Measurements from ENCODE around the gene ZBTB39. TPM values are rescaled to one million over a fixed set of nuclear protein-coding genes. Genes with fewer than 3 reads are reported as not detected.
"Not testable (repeated sequence)": the region's sequence is repeated elsewhere in the genome, so short reads cannot be mapped to it uniquely, and the experiment has no call there.

ZBTB39 gene
- total and polyA plus RNA-seq, 2 donors (not counting 1 experiment from before 2014, with no cell fraction given): 5.4 to 13.9 TPM

DNA sequence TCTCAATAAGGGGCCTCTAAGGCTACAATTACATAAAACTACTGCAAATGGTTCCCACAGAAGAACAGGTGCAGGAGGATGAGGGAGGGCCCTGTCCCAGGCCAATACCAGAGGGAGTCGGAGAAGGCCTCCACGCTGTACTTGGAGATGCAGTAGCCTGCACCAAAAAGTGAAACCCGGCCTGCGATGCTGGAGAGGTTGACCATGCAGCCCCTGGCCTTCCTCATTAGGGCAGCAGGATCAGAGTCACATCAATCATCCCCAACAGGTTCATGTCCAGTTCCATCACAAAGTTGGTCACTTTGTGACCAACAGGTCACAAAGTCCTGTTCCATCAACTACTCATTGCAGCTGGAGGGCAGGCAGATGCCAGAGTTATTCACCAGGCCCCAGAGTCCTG is 23.0 kb downstream of the ZBTB39 start:
- no peak overlapping the region for H3K27ac ChIP-seq (ENCODE audit: low read length in 2 of 2)
- 93% methylated on average over 4 of the region's 4 CpGs for WGBS (ENCODE audit: insufficient coverage)
- H2AFZ ChIP-seq (ENCODE audit: insufficient read depth, low read depth, low read length, poor library complexity, severe bottlenecking): no peak overlapping the region
- peaks cover 0 to 8% of the 10 kb centered on the region in 2 donors for H3K4me1 ChIP-seq (ENCODE audit: control insufficient read depth in 2 of 2, insufficient read depth in 2 of 2, low read length in 2 of 2)
- H3K4me2 ChIP-seq (replicated peaks; ENCODE audit: low read depth, low read length, poor library complexity, severe bottlenecking): no peak overlapping the region
- no peak overlapping the region for H3K4me3 Mint-ChIP-seq
- H3K9me3 Mint-ChIP-seq (ENCODE audit: insufficient read depth): no peaks in the 10 kb centered on the region
- peaks cover 0 to 8% (median 2%) of the 10 kb centered on the region in 4 experiments for H3K27me3 ChIP-seq (replicated peaks in 1 of 4; ENCODE audit: control extremely low read depth in 1 of 4, control insufficient read depth in 3 of 4, insufficient read depth in 4 of 4, low read length in 3 of 4)
- H3K27me3 Mint-ChIP-seq: no peaks in the 10 kb centered on the region
- H3K27ac Mint-ChIP-seq: no peak overlapping the region
- POLR2A ChIA-PET: no interaction called here
- peaks cover 4% of the 10 kb centered on the region for H3K4me1 Mint-ChIP-seq
- DNase-seq (peak; percentile 4), ATAC-seq (ENCODE audit: low read depth) (no peak)
- TF ChIP-seq CTCF (IDR thresholded peaks at IDR 0.05) (no peak), EZH2 (IDR thresholded peaks at IDR 0.05; ENCODE audit: borderline replicate concordance, insufficient read depth, low read depth, low read length, poor library complexity, severe bottlenecking) (no peak)
- no peaks in the 10 kb centered on the region for H3K79me2 ChIP-seq (ENCODE audit: control insufficient read depth, insufficient read depth, low read length)
- intact Hi-C loops (cut with micrococcal nuclease): no loop called here
- H3K9me3 ChIP-seq (ENCODE audit: control extremely low read depth in 1 of 3, control insufficient read depth in 2 of 3, insufficient read depth in 1 of 3, low read length in 2 of 3): no peaks in the 10 kb centered on the region
- no peaks in the 10 kb centered on the region for H4K20me1 ChIP-seq (ENCODE audit: control insufficient read depth, insufficient read depth, low read length, poor library complexity, severe bottlenecking)
- no peak overlapping the region for H3K9ac ChIP-seq (ENCODE audit: low read length)
- CTCF ChIA-PET: interaction anchor here (1.3 to 1.6 kb wide), 2 partner anchors 11 to 18 kb away, joined by 3 read pairs; a partner anchor contains a TSS
- no peaks in the 10 kb centered on the region for H3K36me3 ChIP-seq (replicated peaks in 1 of 2; ENCODE audit: control extremely low read depth in 1 of 2, control insufficient read depth in 1 of 2, extremely low read depth in 1 of 2, insufficient read depth in 2 of 2, low read length in 1 of 2)
- no peak overlapping the region for H3K4me3 ChIP-seq (ENCODE audit: control extremely low read depth in 1 of 5, extremely low read depth in 1 of 5, insufficient read depth in 1 of 5, low read depth in 2 of 5, low read length in 4 of 5)

- H3K27ac ChIP-seq (ENCODE audit: low read length in 2 of 2); H3K4me1 Mint-ChIP-seq; intact Hi-C loops (cut with micrococcal nuclease); H3K4me1 ChIP-seq (ENCODE audit: control insufficient read depth in 2 of 2, insufficient read depth in 2 of 2, low read length in 2 of 2); H3K27me3 ChIP-seq (replicated peaks in 1 of 4; ENCODE audit: control extremely low read depth in 1 of 4, control insufficient read depth in 3 of 4, insufficient read depth in 4 of 4, low read length in 3 of 4); DNase-seq; H3K79me2 ChIP-seq (ENCODE audit: control insufficient read depth, insufficient read depth, low read length); H4K20me1 ChIP-seq (ENCODE audit: control insufficient read depth, insufficient read depth, low read length, poor library complexity, severe bottlenecking); H3K9me3 Mint-ChIP-seq (ENCODE audit: insufficient read depth); H3K4me2 ChIP-seq (replicated peaks; ENCODE audit: low read depth, low read length, poor library complexity, severe bottlenecking); H3K9me3 ChIP-seq (ENCODE audit: control extremely low read depth in 1 of 3, control insufficient read depth in 2 of 3, insufficient read depth in 1 of 3, low read length in 2 of 3); H2AFZ ChIP-seq (ENCODE audit: insufficient read depth, low read depth, low read length, poor library complexity, severe bottlenecking); H3K27ac Mint-ChIP-seq; H3K36me3 ChIP-seq (replicated peaks in 1 of 2; ENCODE audit: control extremely low read depth in 1 of 2, control insufficient read depth in 1 of 2, extremely low read depth in 1 of 2, insufficient read depth in 2 of 2, low read length in 1 of 2); H3K4me3 ChIP-seq (ENCODE audit: control extremely low read depth in 1 of 5, extremely low read depth in 1 of 5, insufficient read depth in 1 of 5, low read depth in 2 of 5, low read length in 4 of 5); H3K9ac ChIP-seq (ENCODE audit: low read length); POLR2A ChIA-PET; H3K27me3 Mint-ChIP-seq; ATAC-seq (ENCODE audit: low read depth); H3K4me3 Mint-ChIP-seq: not testable (repeated sequence)
- CTCF ChIA-PET: interaction anchor here (1.3 to 1.6 kb wide), 2 partner anchors 11 to 19 kb away, joined by 3 read pairs; a partner anchor contains a TSS
- 84% methylated on average over 2 of the region's 3 CpGs for WGBS (ENCODE audit: insufficient coverage)
Measured at GRCh38 chr12:56982578-56983236, 23.6 kb downstream of the ZBTB39 start.

All from B cell (primary cell).